ENCODE results near the gene PRR36. TPM values are rescaled to one million over a fixed set of nuclear protein-coding genes. Genes with fewer than 3 reads are reported as not detected.

The PRR36 gene
- total and polyA plus RNA-seq, 10 of the 15 experiments (the other 5 are each of a cell fraction or from before 2014, with no cell fraction given) = 0.04 TPM; not detected in 9

GRCh38 chr19:7844405-7844804 is 29.8 kb downstream of the PRR36 start:
- ChIA-PET CTCF (no interaction called here), SMC1A (ENCODE audit: uncharacterized antibody, unreplicated experiment) (no interaction called here), RAD21 (ENCODE audit: unreplicated experiment) (no interaction called here), POLR2A (no interaction called here)
- no peak overlapping the region for H3K27ac ChIP-seq (ENCODE audit: control insufficient read depth, insufficient read depth)
- H4K20me1 ChIP-seq (ENCODE audit: control insufficient read depth, insufficient read depth) = no peaks in the 10 kb centered on the region
- FAIRE-seq (no peak), DNase-seq (ENCODE audit: low read depth, low spot score) (no peak), ATAC-seq (no peak)
- no peak overlapping the region for H3K4me2 ChIP-seq (ENCODE audit: control insufficient read depth, insufficient read depth)
- H3K27me3 ChIP-seq (replicated peaks in 1 of 2; ENCODE audit: control insufficient read depth in 2 of 2, insufficient read depth in 2 of 2, low read length in 1 of 2) = no peaks in the 10 kb centered on the region
- peaks cover 3% of the 10 kb centered on the region; the same call in 1 of the 2 replicates for H3K4me1 ChIP-seq (ENCODE audit: control insufficient read depth, insufficient read depth, low read length)
- no peaks in the 10 kb centered on the region; the same call in 2 of the 3 replicates for H3K9me3 ChIP-seq (replicated peaks; ENCODE audit: control insufficient read depth, insufficient read depth, low read length)
- no peaks in the 10 kb centered on the region for H3K36me3 ChIP-seq (ENCODE audit: control insufficient read depth in 2 of 2, insufficient read depth in 2 of 2, low read length in 1 of 2)
- in situ Hi-C loops (cut with MboI) = no loop called here
- intact Hi-C loops (cut with micrococcal nuclease; ENCODE audit: unreplicated experiment) = no loop called here
- WGBS (ENCODE audit: insufficient coverage, insufficient replicate concordance, low lambda C conversion rate, missing lambda C conversion rate) = 65% methylated on average over 5 of the region's 5 CpGs
- TF ChIP-seq EZH2 (IDR thresholded peaks at IDR 0.05; ENCODE audit: borderline replicate concordance, control insufficient read depth, low read depth, low read length) (no peak), STAT1 (conservative IDR thresholded peaks at IDR 0.05) (no peak), TCF12 (IDR thresholded peaks at IDR 0.05; ENCODE audit: low read depth, low read length) (no peak), ZNF687 (IDR thresholded peaks at IDR 0.05) (no peak), ETV6 (conservative IDR thresholded peaks at IDR 0.05 in 1 of 2, IDR thresholded peaks at IDR 0.05 in 1 of 2; ENCODE audit: borderline replicate concordance in 1 of 2, low read depth in 1 of 2) (no peak), MYC (IDR thresholded peaks at IDR 0.05; ENCODE audit: insufficient read depth, insufficient read length, insufficient replicate concordance, low read length, severe bottlenecking) (no peak), TAF1 (IDR thresholded peaks at IDR 0.05; ENCODE audit: borderline replicate concordance, low read depth, low read length) (no peak), SP1 (IDR thresholded peaks at IDR 0.05; ENCODE audit: low read depth, low read length) (no peak), SUZ12 (IDR thresholded peaks at IDR 0.05; ENCODE audit: unreplicated experiment) (no peak)
- H3K79me2 ChIP-seq (ENCODE audit: control insufficient read depth, insufficient read depth, low read length) = no peaks in the 10 kb centered on the region
- no TSS peak for BruUV-seq (replicated peaks)
- no peak overlapping the region for H3K9ac ChIP-seq (ENCODE audit: control insufficient read depth, insufficient read depth, low read length)
- H3K4me3 ChIP-seq = no peak overlapping the region
- no peak overlapping the region for H2AFZ ChIP-seq (ENCODE audit: control insufficient read depth, low read depth, low read length)
